ENCODE data around the gene ADAMTSL2. TPM values are rescaled to one million over a fixed set of nuclear protein-coding genes. Genes with fewer than 3 reads are reported as not detected.

Gene ADAMTSL2
- polyA plus RNA-seq, 1 donor (not counting 4 experiments of a cell fraction or from before 2014, with no cell fraction given): not detected

DNA sequence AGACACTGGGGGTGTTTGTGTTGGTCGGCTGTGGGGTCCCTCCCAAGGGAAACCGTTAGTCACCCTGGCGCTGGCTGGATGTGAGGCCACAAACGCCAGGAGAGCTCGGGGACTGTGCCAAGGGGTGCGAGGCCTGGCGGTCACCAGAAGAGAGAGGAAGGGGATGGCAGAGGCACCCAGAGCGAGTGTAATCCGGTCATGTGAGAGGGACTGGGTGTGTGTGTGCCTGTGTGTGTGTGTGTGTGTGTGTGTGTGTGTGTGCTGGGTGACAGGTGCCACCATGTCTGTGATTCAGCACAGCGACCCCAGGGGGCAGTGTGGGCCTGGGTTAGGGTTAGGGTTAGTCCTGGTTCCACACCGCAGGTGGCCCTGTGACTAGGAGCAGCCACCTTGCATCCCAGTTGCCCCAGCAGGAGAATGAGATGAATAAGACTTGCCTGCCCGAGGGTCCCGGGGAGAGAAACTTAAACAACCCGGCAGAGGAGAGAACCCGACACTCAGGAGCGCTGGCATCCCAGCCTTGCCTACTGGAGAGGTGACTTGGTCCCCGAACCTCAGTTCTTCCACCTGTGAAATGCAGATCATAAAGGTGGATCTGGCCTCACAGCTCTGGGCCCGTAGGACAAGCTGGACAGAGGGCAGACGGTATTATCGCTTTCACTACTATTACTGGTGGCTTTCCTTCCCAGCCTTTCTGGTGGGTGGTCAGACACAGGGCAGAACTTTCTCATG lies 1.4 kb upstream of the ADAMTSL2 start:
- DNase-seq (ENCODE audit: low read depth, low spot score) (no peak), FAIRE-seq (no peak)
- dilution Hi-C loops (cut with MboI; ENCODE audit: extremely low pct_ligation_motif_present, low sequenced_read_pairs): no loop called here
- Histone ChIP-seq H3K4me3 (ENCODE audit: control insufficient read depth in 2 of 3, extremely low read depth in 1 of 3, insufficient read depth in 2 of 3, low read depth in 1 of 3, low read length in 3 of 3) (no peak overlapping the region), H3K79me2 (ENCODE audit: control insufficient read depth, insufficient read depth, low read length) (no peaks in the 10 kb centered on the region), H3K27ac (ENCODE audit: control insufficient read depth, insufficient read depth, low read length) (no peak overlapping the region), H3K9me3 (ENCODE audit: control insufficient read depth, low read depth, low read length) (no peaks in the 10 kb centered on the region), H3K4me2 (ENCODE audit: control insufficient read depth, extremely low read depth, insufficient read depth, low read depth, low read length) (no peak overlapping the region), H2AFZ (ENCODE audit: control insufficient read depth, low read length) (no peak overlapping the region), H3K9ac (ENCODE audit: control insufficient read depth, extremely low read depth, insufficient read depth, low read length) (no peak overlapping the region), H3K36me3 (ENCODE audit: control insufficient read depth in 2 of 2, extremely low read depth in 1 of 2, insufficient read depth in 2 of 2, low read length in 2 of 2) (no peaks in the 10 kb centered on the region), H3K9me1 (ENCODE audit: control insufficient read depth, extremely low read depth, insufficient read depth, low read length) (no peaks in the 10 kb centered on the region), H3K27me3 (ENCODE audit: control insufficient read depth, extremely low read depth, insufficient read depth, low read length) (peaks cover 68% of the 10 kb centered on the region), H4K20me1 (ENCODE audit: control insufficient read depth, extremely low read depth, insufficient read depth, low read length) (no peaks in the 10 kb centered on the region), H3K4me1 (ENCODE audit: control insufficient read depth, extremely low read depth, insufficient read depth, low read length) (peaks cover 4% of the 10 kb centered on the region)
- TF ChIP-seq, protein P1, sequence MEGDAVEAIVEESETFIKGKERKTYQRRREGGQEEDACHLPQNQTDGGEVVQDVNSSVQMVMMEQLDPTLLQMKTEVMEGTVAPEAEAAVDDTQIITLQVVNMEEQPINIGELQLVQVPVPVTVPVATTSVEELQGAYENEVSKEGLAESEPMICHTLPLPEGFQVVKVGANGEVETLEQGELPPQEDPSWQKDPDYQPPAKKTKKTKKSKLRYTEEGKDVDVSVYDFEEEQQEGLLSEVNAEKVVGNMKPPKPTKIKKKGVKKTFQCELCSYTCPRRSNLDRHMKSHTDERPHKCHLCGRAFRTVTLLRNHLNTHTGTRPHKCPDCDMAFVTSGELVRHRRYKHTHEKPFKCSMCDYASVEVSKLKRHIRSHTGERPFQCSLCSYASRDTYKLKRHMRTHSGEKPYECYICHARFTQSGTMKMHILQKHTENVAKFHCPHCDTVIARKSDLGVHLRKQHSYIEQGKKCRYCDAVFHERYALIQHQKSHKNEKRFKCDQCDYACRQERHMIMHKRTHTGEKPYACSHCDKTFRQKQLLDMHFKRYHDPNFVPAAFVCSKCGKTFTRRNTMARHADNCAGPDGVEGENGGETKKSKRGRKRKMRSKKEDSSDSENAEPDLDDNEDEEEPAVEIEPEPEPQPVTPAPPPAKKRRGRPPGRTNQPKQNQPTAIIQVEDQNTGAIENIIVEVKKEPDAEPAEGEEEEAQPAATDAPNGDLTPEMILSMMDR (optimal IDR thresholded peaks at IDR 0.05 in 1 of 3, IDR thresholded peaks at IDR 0.05 in 1 of 3, conservative IDR thresholded peaks at IDR 0.05 in 1 of 3; ENCODE audit: extremely low read depth in 1 of 3, insufficient read depth in 2 of 3, low read length in 3 of 3): peak; percentile 44 to 82 (median 50)
- no peak for TF ChIP-seq EZH2 (IDR thresholded peaks at IDR 0.05; ENCODE audit: low read length)

DNA sequence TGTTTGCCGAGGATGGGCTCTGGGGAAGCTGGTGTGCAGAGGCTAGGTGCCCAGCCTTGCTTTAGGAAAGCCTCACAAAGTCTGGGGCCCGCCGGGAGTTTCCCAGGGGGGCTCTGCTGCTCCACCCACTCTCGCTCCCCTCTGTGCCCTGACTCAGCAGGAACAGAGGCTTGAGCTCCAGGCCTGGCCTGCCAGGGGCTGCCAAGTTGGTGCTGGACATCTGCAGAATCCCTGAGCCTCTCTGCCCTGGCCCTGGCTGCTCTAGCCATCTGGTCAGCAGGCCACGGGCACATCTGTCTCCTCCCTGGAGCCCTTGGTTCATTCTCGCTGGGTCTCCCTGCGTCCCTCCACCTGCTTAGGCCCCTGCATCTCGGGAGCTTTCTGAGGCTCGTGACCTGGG lies 647 bp upstream of the ADAMTSL2 start:
- dilution Hi-C loops (cut with MboI; ENCODE audit: extremely low pct_ligation_motif_present, low sequenced_read_pairs): no loop called here
- Histone ChIP-seq H3K4me1 (ENCODE audit: control insufficient read depth, extremely low read depth, insufficient read depth, low read length) (peaks cover 9% of the 10 kb centered on the region), H3K9me3 (ENCODE audit: control insufficient read depth, low read depth, low read length) (no peaks in the 10 kb centered on the region), H3K4me2 (ENCODE audit: control insufficient read depth, extremely low read depth, insufficient read depth, low read depth, low read length) (no peak overlapping the region), H3K9ac (ENCODE audit: control insufficient read depth, extremely low read depth, insufficient read depth, low read length) (no peak overlapping the region), H3K27me3 (ENCODE audit: control insufficient read depth, extremely low read depth, insufficient read depth, low read length) (peaks cover 65% of the 10 kb centered on the region), H3K9me1 (ENCODE audit: control insufficient read depth, extremely low read depth, insufficient read depth, low read length) (no peaks in the 10 kb centered on the region), H2AFZ (ENCODE audit: control insufficient read depth, low read length) (no peak overlapping the region), H3K27ac (ENCODE audit: control insufficient read depth, insufficient read depth, low read length) (no peak overlapping the region), H3K36me3 (ENCODE audit: control insufficient read depth in 2 of 2, extremely low read depth in 1 of 2, insufficient read depth in 2 of 2, low read length in 2 of 2) (no peaks in the 10 kb centered on the region), H3K4me3 (ENCODE audit: control insufficient read depth in 2 of 3, extremely low read depth in 1 of 3, insufficient read depth in 2 of 3, low read depth in 1 of 3, low read length in 3 of 3) (no peak overlapping the region), H3K79me2 (ENCODE audit: control insufficient read depth, insufficient read depth, low read length) (no peaks in the 10 kb centered on the region), H4K20me1 (ENCODE audit: control insufficient read depth, extremely low read depth, insufficient read depth, low read length) (no peaks in the 10 kb centered on the region)
- TF ChIP-seq, protein P1 (optimal IDR thresholded peaks at IDR 0.05 in 1 of 3, IDR thresholded peaks at IDR 0.05 in 1 of 3, conservative IDR thresholded peaks at IDR 0.05 in 1 of 3; ENCODE audit: extremely low read depth in 1 of 3, insufficient read depth in 2 of 3, low read length in 3 of 3): no peak
- TF ChIP-seq EZH2 (IDR thresholded peaks at IDR 0.05; ENCODE audit: low read length): peak; percentile 26
- no peak for DNase-seq (ENCODE audit: low read depth, low spot score)
- FAIRE-seq: no peak
